ENCODE measurements around the gene FILIP1.
A peak's percentile ranks its signal among the peaks of the same experiment; 100 is the strongest.

Gene FILIP1

DNA sequence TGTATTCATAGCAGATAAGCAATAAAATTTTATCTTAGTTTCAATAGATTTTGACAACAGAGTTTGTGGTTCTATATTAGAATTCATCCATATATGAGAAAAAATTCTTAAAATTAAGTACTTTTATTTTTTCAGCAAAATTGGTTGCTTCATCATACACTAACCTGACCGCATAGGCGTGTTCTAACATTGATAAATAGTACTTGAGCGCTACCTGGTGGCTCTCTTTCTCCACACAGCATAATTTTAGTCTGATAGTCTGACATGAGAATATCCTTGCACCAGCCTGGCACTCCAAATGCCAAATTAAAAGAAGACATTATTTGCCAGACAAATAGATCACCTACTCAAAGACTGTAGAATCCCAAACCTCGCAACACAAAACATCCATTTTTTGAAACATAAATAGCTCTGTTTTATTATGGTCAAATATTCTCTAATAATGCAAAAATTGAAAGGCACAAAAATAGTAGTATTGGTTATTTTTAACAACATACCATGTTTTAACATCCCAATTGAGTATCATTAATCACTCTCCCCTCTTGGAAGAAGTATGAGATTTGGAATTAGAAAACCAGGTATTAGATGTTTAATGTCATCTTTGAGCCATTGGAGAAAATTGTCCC is 33.0 kb upstream of the FILIP1 start:
- TF ChIP-seq CTCF (IDR thresholded peaks at IDR 0.05; ENCODE audit: low read depth, low read length), result peak; percentile 40; the same call in 1 of the 2 replicates

GRCh38 chr6:75525682-75526081 is 32.1 kb upstream of the FILIP1 start:
- H3K4me3 ChIP-seq (ENCODE audit: low read depth, low read length), result no peak overlapping the region
- no peak for TF ChIP-seq CTCF (IDR thresholded peaks at IDR 0.05; ENCODE audit: low read depth, low read length)

More for the DNA sequence above, 33.0 kb upstream of the FILIP1 start:
- no peak overlapping the region for H3K4me3 ChIP-seq (ENCODE audit: low read depth, low read length)

DNA sequence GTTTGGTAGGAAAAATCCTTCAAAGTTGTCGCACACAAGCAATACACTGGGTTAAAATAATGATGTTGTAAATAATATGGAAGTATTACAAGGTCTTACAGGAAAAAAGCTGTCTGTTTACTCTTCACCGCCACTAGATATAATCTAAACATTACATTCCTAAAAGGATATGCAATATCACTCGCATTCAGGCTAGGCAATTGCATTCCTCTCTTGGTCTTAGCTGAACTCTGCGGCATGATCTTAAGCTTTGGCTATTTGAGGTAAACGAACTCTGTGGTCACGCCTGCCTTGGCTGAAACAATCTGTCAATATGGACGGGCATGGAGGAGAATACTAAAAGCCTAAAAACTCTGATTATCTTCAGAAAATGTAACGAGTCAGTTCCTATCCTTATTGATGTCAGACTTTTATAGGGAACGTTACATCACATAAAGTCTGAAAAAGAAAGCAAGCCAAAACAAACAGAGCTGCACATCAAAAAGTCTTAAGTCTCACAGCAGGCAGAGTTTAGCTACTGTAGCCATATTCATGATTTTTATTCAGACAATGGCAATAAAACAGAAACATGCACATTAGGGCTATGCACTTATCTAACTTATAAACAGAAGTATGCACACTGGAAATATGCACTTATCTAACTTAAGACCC is 30.8 kb upstream of the FILIP1 start:
- TF ChIP-seq CTCF (IDR thresholded peaks at IDR 0.05; ENCODE audit: low read depth, low read length), result no peak
- no peak overlapping the region; the same call in 1 of the 2 replicates for H3K4me3 ChIP-seq (ENCODE audit: low read depth, low read length)

DNA sequence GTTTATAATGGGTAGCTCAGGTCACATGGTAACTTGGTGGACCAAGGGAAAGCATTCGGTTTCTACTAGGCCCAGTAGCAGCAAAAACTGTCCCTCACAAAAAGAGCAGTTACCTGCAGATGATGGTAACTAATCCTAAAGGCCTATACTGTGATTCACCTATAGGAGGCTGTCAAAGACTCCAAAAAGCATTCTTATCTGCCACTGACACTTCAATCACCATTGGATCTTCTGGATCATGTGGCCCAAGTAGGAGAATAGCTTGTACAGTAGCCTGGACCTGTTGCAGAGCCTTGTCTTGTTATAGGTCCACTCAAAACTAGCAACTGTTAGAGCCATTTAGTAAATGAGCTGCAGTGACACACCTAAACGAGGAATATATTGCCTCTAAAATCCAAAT is 23.2 kb upstream of the FILIP1 start:
- H3K4me3 ChIP-seq (ENCODE audit: low read depth, low read length), result no peak overlapping the region
- no peak for TF ChIP-seq CTCF (IDR thresholded peaks at IDR 0.05; ENCODE audit: low read depth, low read length)

GRCh38 chr6:75512591-75512990 is 19.0 kb upstream of the FILIP1 start:
- TF ChIP-seq CTCF (IDR thresholded peaks at IDR 0.05; ENCODE audit: low read depth, low read length), result no peak
- H3K4me3 ChIP-seq (ENCODE audit: low read depth, low read length), result no peak overlapping the region

DNA sequence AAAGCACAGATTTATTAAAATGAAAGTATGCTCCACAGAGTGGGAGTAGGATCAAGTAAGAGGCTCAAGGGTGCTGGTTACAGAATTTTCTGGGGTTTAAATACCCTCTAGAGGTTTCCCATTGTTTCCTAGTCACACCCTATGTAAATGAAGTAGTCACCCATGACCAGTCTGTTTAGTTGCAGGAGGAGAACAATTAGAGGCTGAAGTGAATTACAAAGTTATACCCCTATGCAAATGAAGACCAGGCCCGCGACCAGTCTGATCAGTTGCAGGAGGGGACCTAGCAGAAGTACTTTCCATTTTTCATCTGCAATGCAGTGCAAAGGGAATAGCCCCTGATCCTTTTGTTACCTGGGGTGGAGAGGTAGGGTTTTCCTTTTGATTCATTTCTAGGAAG is 11.8 kb upstream of the FILIP1 start:
- no peak for TF ChIP-seq CTCF (IDR thresholded peaks at IDR 0.05; ENCODE audit: low read depth, low read length)
- no peak overlapping the region for H3K4me3 ChIP-seq (ENCODE audit: low read depth, low read length)

DNA sequence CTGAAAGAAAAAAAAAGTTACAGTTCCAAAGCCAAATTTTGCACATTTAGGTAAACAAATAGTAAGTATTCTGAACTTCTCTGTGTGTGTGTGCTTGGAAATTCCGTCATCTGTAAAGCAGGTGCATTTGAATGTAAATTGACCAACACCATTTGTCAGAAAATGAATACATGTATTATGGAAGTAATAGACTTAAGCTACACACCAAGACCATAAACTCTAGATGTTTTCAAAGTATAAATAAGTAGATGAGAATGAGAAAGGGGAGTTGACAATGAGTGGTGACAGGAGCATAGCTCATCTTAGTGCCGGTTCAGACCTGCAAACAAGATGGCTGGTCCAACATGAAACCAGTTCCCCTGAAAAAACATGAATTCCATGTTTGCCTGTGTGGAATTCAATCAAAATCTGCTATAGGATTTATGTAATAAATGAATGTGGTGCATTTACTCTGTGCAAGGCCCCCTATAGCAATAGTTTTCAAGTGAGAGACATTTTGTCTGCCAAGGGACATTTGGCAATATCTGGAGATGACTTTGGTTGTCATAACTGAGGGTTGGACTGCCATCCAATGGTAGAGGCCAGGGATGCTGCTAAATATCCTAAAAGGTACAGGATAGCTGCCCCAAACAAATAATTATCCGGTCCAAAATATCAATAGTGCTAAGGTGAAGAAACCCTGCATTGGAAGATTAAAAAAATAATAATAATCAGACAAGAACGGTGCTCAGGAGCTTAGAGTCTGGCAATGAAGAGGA is 11.0 kb upstream of the FILIP1 start:
- TF ChIP-seq CTCF (IDR thresholded peaks at IDR 0.05; ENCODE audit: low read depth, low read length), result 0 out of 2 replicates have a peak, but pooled peaks have one; percentile 15
- no peak overlapping the region for H3K4me3 ChIP-seq (ENCODE audit: low read depth, low read length)
